HG03175 (cell line): ENCODE data around the gene INTS2.
"Not testable (repeated sequence)": the region's sequence is repeated elsewhere in the genome, so short reads cannot be mapped to it uniquely, and the experiment has no call there.

Experiments used
- ATAC-seq: cut with Tn5 transposase; IDR thresholded peaks from one replicate; pipeline ENCODE4 v1.9.1; 2021; ENCODE audit warnings: mild to moderate bottlenecking, moderate library complexity; ENCODE audit not compliant: unreplicated experiment

The INTS2 gene

GRCh38 chr17:61927208-61928100 lies at the start of gene INTS2:
Gene INTS2, minus strand, starts transcription at chr17:61927982. Its CDS starts 1,338 bp downstream, at chr17:61926644.
- ATAC-seq, result peak; percentile 84

- ATAC-seq, result no peak
Measured at GRCh38 chr17:61974115-61974514, 46.3 kb upstream of the INTS2 start.

GRCh38 chr17:61972311-61972710 lies 44.5 kb upstream of the INTS2 start:
- ATAC-seq, result no peak

GRCh38 chr17:61970030-61970429 lies 42.2 kb upstream of the INTS2 start:
- ATAC-seq, result no peak

- no peak for ATAC-seq
Measured at GRCh38 chr17:61968757-61969156, 41.0 kb upstream of the INTS2 start.

GRCh38 chr17:61967729-61968128 lies 39.9 kb upstream of the INTS2 start:
- ATAC-seq, result no peak

GRCh38 chr17:61966191-61966590 lies 38.4 kb upstream of the INTS2 start:
- no peak for ATAC-seq

GRCh38 chr17:61955619-61956018 lies 27.8 kb upstream of the INTS2 start:
- no peak for ATAC-seq

- ATAC-seq, result no peak
Measured at GRCh38 chr17:61947367-61948078, 19.7 kb upstream of the INTS2 start.

- no peak for ATAC-seq
Measured at GRCh38 chr17:61946359-61946758, 18.6 kb upstream of the INTS2 start.

- no peak for ATAC-seq
Measured at GRCh38 chr17:61943117-61943516, 15.3 kb upstream of the INTS2 start.

- ATAC-seq, result no peak
Measured at GRCh38 chr17:61942085-61942484, 14.3 kb upstream of the INTS2 start.

- no peak for ATAC-seq
Measured at GRCh38 chr17:61928101-61928436, 287 bp upstream of the INTS2 start.

GRCh38 chr17:61926826-61927207 lies 965 bp downstream of the INTS2 start:
- ATAC-seq, result no peak

GRCh38 chr17:61915162-61915561 lies 12.6 kb downstream of the INTS2 start:
- not testable (repeated sequence) for ATAC-seq

- no peak for ATAC-seq
Measured at GRCh38 chr17:61908292-61909037, 19.3 kb downstream of the INTS2 start.

GRCh38 chr17:61907361-61907760 lies 20.4 kb downstream of the INTS2 start:
- no peak for ATAC-seq

GRCh38 chr17:61904094-61904710 lies 23.6 kb downstream of the INTS2 start:
- ATAC-seq, result peak; percentile 87

GRCh38 chr17:61903251-61903650 lies 24.5 kb downstream of the INTS2 start:
- no peak for ATAC-seq

GRCh38 chr17:61897548-61898180 lies 30.1 kb downstream of the INTS2 start:
- ATAC-seq, result no peak

GRCh38 chr17:61895391-61895790 lies 32.4 kb downstream of the INTS2 start:
- no peak for ATAC-seq
